ENCODE data around the gene DOCK8. TPM values are rescaled to one million over a fixed set of nuclear protein-coding genes. Genes with fewer than 3 reads are reported as not detected.
A peak's percentile ranks its signal among the peaks of the same experiment; 100 is the strongest.
"Not testable (repeated sequence)": the region's sequence is repeated elsewhere in the genome, so short reads cannot be mapped to it uniquely, and the experiment has no call there.

Gene DOCK8
- total and polyA plus RNA-seq, 2 experiments from 2014 or later = not detected

GRCh38 chr9:224582-225520 lies 10.2 kb downstream of the DOCK8 start:
- WGBS, 2 experiments (ENCODE audit: low coverage in 1 of 2, low lambda C conversion rate in 2 of 2, missing lambda C conversion rate in 2 of 2) = 40 to 48% methylated on average over 3 of the region's 3 CpGs
- DNase-seq = peak; percentile 26
- TF ChIP-seq EZH2phosphoT487 (IDR thresholded peaks at IDR 0.05; ENCODE audit: insufficient read depth, low read depth) = no peak
- TF ChIP-seq EZH2 (IDR thresholded peaks at IDR 0.05; ENCODE audit: insufficient read depth, poor library complexity, severe bottlenecking) = no peak
- no peak overlapping the region for H2AFZ ChIP-seq
- H3K4me3 ChIP-seq = no peak overlapping the region
- H4K20me1 ChIP-seq (ENCODE audit: insufficient read depth) = no peaks in the 10 kb centered on the region
- no peak overlapping the region for H3K27ac ChIP-seq
- in situ Hi-C loops (cut with MboI) = no loop called here
- H3F3A ChIP-seq (ENCODE audit: insufficient read depth) = no peaks in the 10 kb centered on the region
- H3K27me3 ChIP-seq (replicated peaks; ENCODE audit: insufficient read depth) = no peaks in the 10 kb centered on the region
- H3K4me2 ChIP-seq (ENCODE audit: unreplicated experiment) = no peak overlapping the region
- H3K36me3 ChIP-seq (ENCODE audit: low read depth) = no peaks in the 10 kb centered on the region
- H3K9me2 ChIP-seq (ENCODE audit: insufficient read depth) = no peaks in the 10 kb centered on the region
- no peak overlapping the region for H3K9ac ChIP-seq
- no peaks in the 10 kb centered on the region for H3K9me3 ChIP-seq (ENCODE audit: low read depth)
- H3K79me2 ChIP-seq (ENCODE audit: insufficient read depth) = no peaks in the 10 kb centered on the region
- H3K4me1 ChIP-seq (ENCODE audit: insufficient read depth) = no peaks in the 10 kb centered on the region

DNA sequence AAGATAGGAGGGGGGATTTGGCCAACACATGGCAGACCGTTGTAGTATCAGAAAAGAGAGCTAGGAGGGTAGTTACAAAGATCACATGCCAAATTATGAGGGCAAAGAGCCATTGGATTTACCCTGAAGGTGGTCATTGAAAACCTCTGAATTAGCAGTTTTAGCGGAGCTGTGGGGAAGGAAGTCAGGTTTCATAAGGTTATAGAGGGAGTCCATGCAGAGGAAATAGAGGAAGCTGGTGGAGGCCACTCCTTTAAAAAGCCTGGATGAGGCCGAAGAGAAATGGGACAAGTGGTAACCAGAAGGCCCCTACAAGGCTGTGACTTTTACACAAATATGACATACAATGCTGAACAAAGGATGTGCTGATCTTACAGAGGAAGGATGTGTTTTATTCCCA lies 13.2 kb downstream of the DOCK8 start:
- in situ Hi-C loops (cut with MboI) = no loop called here

GRCh38 chr9:228929-229695 lies 14.4 kb downstream of the DOCK8 start:
- in situ Hi-C loops (cut with MboI) = no loop called here
- no peak overlapping the region for H3K27ac ChIP-seq
- no peaks in the 10 kb centered on the region for H3K27me3 ChIP-seq (replicated peaks; ENCODE audit: insufficient read depth)
- WGBS, 2 experiments (ENCODE audit: low coverage in 1 of 2, low lambda C conversion rate in 2 of 2, missing lambda C conversion rate in 2 of 2) = 12 to 17% methylated on average over 5 of the region's 5 CpGs
- no peaks in the 10 kb centered on the region for H3K9me3 ChIP-seq (ENCODE audit: low read depth)
- H3K4me2 ChIP-seq (ENCODE audit: unreplicated experiment) = no peak overlapping the region
- no peaks in the 10 kb centered on the region for H4K20me1 ChIP-seq (ENCODE audit: insufficient read depth)
- no peak overlapping the region for H3K9ac ChIP-seq
- H3K4me3 ChIP-seq = no peak overlapping the region
- H3K36me3 ChIP-seq (ENCODE audit: low read depth) = no peaks in the 10 kb centered on the region
- no peaks in the 10 kb centered on the region for H3K9me2 ChIP-seq (ENCODE audit: insufficient read depth)
- H3F3A ChIP-seq (ENCODE audit: insufficient read depth) = no peaks in the 10 kb centered on the region
- no peaks in the 10 kb centered on the region for H3K79me2 ChIP-seq (ENCODE audit: insufficient read depth)
- no peaks in the 10 kb centered on the region for H3K4me1 ChIP-seq (ENCODE audit: insufficient read depth)
- DNase-seq = no peak
- TF ChIP-seq EZH2phosphoT487 (IDR thresholded peaks at IDR 0.05; ENCODE audit: insufficient read depth, low read depth) (no peak), EZH2 (IDR thresholded peaks at IDR 0.05; ENCODE audit: insufficient read depth, poor library complexity, severe bottlenecking) (no peak)
- no peak overlapping the region for H2AFZ ChIP-seq

More for the DNA sequence above, 13.2 kb downstream of the DOCK8 start:
- H3K79me2 ChIP-seq (ENCODE audit: insufficient read depth) = no peaks in the 10 kb centered on the region
- TF ChIP-seq EZH2phosphoT487 (IDR thresholded peaks at IDR 0.05; ENCODE audit: insufficient read depth, low read depth) (no peak), EZH2 (IDR thresholded peaks at IDR 0.05; ENCODE audit: insufficient read depth, poor library complexity, severe bottlenecking) (no peak)
- H3K9ac ChIP-seq = no peak overlapping the region
- H3K4me2 ChIP-seq (ENCODE audit: unreplicated experiment) = no peak overlapping the region
- H3K9me3 ChIP-seq (ENCODE audit: low read depth) = no peaks in the 10 kb centered on the region
- H2AFZ ChIP-seq = no peak overlapping the region
- no peaks in the 10 kb centered on the region for H3K36me3 ChIP-seq (ENCODE audit: low read depth)
- H3K27ac ChIP-seq = no peak overlapping the region
- no peak for DNase-seq
- H3K4me1 ChIP-seq (ENCODE audit: insufficient read depth) = no peaks in the 10 kb centered on the region
- no peaks in the 10 kb centered on the region for H3F3A ChIP-seq (ENCODE audit: insufficient read depth)
- no peaks in the 10 kb centered on the region for H3K9me2 ChIP-seq (ENCODE audit: insufficient read depth)
- H4K20me1 ChIP-seq (ENCODE audit: insufficient read depth) = no peaks in the 10 kb centered on the region
- 39% methylated on average over 3 of the region's 3 CpGs for whole genome bisulfite sequencing, 2 experiments (ENCODE audit: low coverage in 1 of 2, low lambda C conversion rate in 2 of 2, missing lambda C conversion rate in 2 of 2)
- no peaks in the 10 kb centered on the region for H3K27me3 ChIP-seq (replicated peaks; ENCODE audit: insufficient read depth)
- no peak overlapping the region for H3K4me3 ChIP-seq

GRCh38 chr9:231625-232024 lies 17.0 kb downstream of the DOCK8 start:
- in situ Hi-C loops (cut with MboI) = not testable (repeated sequence)
- 0% methylated on average over 1 of the region's 1 CpG for WGBS, 2 experiments (ENCODE audit: low coverage in 1 of 2, low lambda C conversion rate in 2 of 2, missing lambda C conversion rate in 2 of 2)

GRCh38 chr9:233708-234107 lies 19.0 kb downstream of the DOCK8 start:
- H3K4me3 ChIP-seq; H3K27me3 ChIP-seq (replicated peaks; ENCODE audit: insufficient read depth); DNase-seq; H3K4me2 ChIP-seq (ENCODE audit: unreplicated experiment); H3K27ac ChIP-seq; H3K9me3 ChIP-seq (ENCODE audit: low read depth); H3F3A ChIP-seq (ENCODE audit: insufficient read depth); H3K79me2 ChIP-seq (ENCODE audit: insufficient read depth); H3K36me3 ChIP-seq (ENCODE audit: low read depth); H3K9ac ChIP-seq; H3K4me1 ChIP-seq (ENCODE audit: insufficient read depth); H2AFZ ChIP-seq; in situ Hi-C loops (cut with MboI); H3K9me2 ChIP-seq (ENCODE audit: insufficient read depth); H4K20me1 ChIP-seq (ENCODE audit: insufficient read depth): not testable (repeated sequence)
- 0% methylated on average over 1 of the region's 1 CpG; no CpG with 5 or more reads in 1 of the 2 experiments for WGBS, 2 experiments (ENCODE audit: low coverage in 1 of 2, low lambda C conversion rate in 2 of 2, missing lambda C conversion rate in 2 of 2)

More at GRCh38 chr9:231625-232024, 17.0 kb downstream of the DOCK8 start:
- DNase-seq; H3K4me3 ChIP-seq; H3F3A ChIP-seq (ENCODE audit: insufficient read depth); H3K9ac ChIP-seq; H3K27me3 ChIP-seq (replicated peaks; ENCODE audit: insufficient read depth); H3K4me1 ChIP-seq (ENCODE audit: insufficient read depth); H3K27ac ChIP-seq; H4K20me1 ChIP-seq (ENCODE audit: insufficient read depth); H3K79me2 ChIP-seq (ENCODE audit: insufficient read depth); H3K9me2 ChIP-seq (ENCODE audit: insufficient read depth); H3K4me2 ChIP-seq (ENCODE audit: unreplicated experiment); H2AFZ ChIP-seq; H3K36me3 ChIP-seq (ENCODE audit: low read depth); H3K9me3 ChIP-seq (ENCODE audit: low read depth): not testable (repeated sequence)

Measured in GM23248 (cell line).